ENCODE data around the gene OSBPL3. TPM values are rescaled to one million over a fixed set of nuclear protein-coding genes. Genes with fewer than 3 reads are reported as not detected.

The OSBPL3 gene
- total RNA-seq, 6 experiments from 2014 or later = 49.7 to 68.8 (median 63.2) TPM

- Mint-ChIP-seq H3K4me1 (ENCODE audit: low read depth) (peaks cover 94% of the 10 kb centered on the region), H3K27ac (peak overlapping the region; percentile 91), H3K36me3 (ENCODE audit: low read depth) (peaks cover 58% of the 10 kb centered on the region), H3K27me3 (ENCODE audit: insufficient read depth) (peaks cover 2% of the 10 kb centered on the region), H3K9me3 (no peaks in the 10 kb centered on the region), H3K4me3 (no peak overlapping the region)
- TF ChIP-seq CTCF (IDR thresholded peaks at IDR 0.05) = no peak
- no peak for DNase-seq
Measured at GRCh38 chr7:24828891-24829661, 150.9 kb downstream of the OSBPL3 start.

GRCh38 chr7:24827589-24827988, 152.4 kb downstream of the OSBPL3 start:
- peak; percentile 84 for DNase-seq
- TF ChIP-seq CTCF (IDR thresholded peaks at IDR 0.05) = no peak
- H3K27me3 Mint-ChIP-seq (ENCODE audit: insufficient read depth) = peaks cover 2% of the 10 kb centered on the region; the same call in 1 of the 2 replicates
- peaks cover 90% of the 10 kb centered on the region for H3K4me1 Mint-ChIP-seq (ENCODE audit: low read depth)
- H3K27ac Mint-ChIP-seq = peak overlapping the region; percentile 91
- H3K9me3 Mint-ChIP-seq = no peaks in the 10 kb centered on the region
- H3K4me3 Mint-ChIP-seq = no peak overlapping the region
- peaks cover 59% of the 10 kb centered on the region for H3K36me3 Mint-ChIP-seq (ENCODE audit: low read depth)

GRCh38 chr7:24827027-24827426, 153.0 kb downstream of the OSBPL3 start:
- TF ChIP-seq CTCF (IDR thresholded peaks at IDR 0.05) = no peak
- H3K36me3 Mint-ChIP-seq (ENCODE audit: low read depth) = peaks cover 56% of the 10 kb centered on the region
- H3K4me1 Mint-ChIP-seq (ENCODE audit: low read depth) = peaks cover 91% of the 10 kb centered on the region
- H3K27me3 Mint-ChIP-seq (ENCODE audit: insufficient read depth) = peaks cover 2% of the 10 kb centered on the region; the same call in 1 of the 2 replicates
- H3K4me3 Mint-ChIP-seq = peak overlapping the region; percentile 78
- no peak for DNase-seq
- H3K9me3 Mint-ChIP-seq = no peaks in the 10 kb centered on the region
- peak overlapping the region; percentile 91 for H3K27ac Mint-ChIP-seq

- DNase-seq = no peak
- Mint-ChIP-seq H3K27ac (peak overlapping the region; percentile 91), H3K4me3 (peak overlapping the region; percentile 78), H3K9me3 (no peaks in the 10 kb centered on the region), H3K4me1 (ENCODE audit: low read depth) (peaks cover 91% of the 10 kb centered on the region), H3K36me3 (ENCODE audit: low read depth) (peaks cover 56% of the 10 kb centered on the region), H3K27me3 (ENCODE audit: insufficient read depth) (peaks cover 1% of the 10 kb centered on the region)
- no peak for TF ChIP-seq CTCF (IDR thresholded peaks at IDR 0.05)
Measured at GRCh38 chr7:24826662-24827020, 153.3 kb downstream of the OSBPL3 start.

- peak overlapping the region; percentile 91 for H3K27ac Mint-ChIP-seq
- DNase-seq = peak; percentile 41
- TF ChIP-seq CTCF (IDR thresholded peaks at IDR 0.05) = no peak
- peaks cover 91% of the 10 kb centered on the region for H3K4me1 Mint-ChIP-seq (ENCODE audit: low read depth)
- no peaks in the 10 kb centered on the region for H3K9me3 Mint-ChIP-seq
- peaks cover 55% of the 10 kb centered on the region for H3K36me3 Mint-ChIP-seq (ENCODE audit: low read depth)
- peaks cover 1% of the 10 kb centered on the region; the same call in 1 of the 2 replicates for H3K27me3 Mint-ChIP-seq (ENCODE audit: insufficient read depth)
- peak overlapping the region; percentile 78 for H3K4me3 Mint-ChIP-seq
Measured at GRCh38 chr7:24825931-24826661, 153.9 kb downstream of the OSBPL3 start.
